CD14-positive monocyte (primary cell): ENCODE data around the gene MKLN1. TPM values are rescaled to one million over a fixed set of nuclear protein-coding genes. Genes with fewer than 3 reads are reported as not detected.
A peak's percentile ranks its signal among the peaks of the same experiment; 100 is the strongest.

Experiments
- DNase-seq, 3 donors: peaks; one replicate each; pipeline ENCODE4 v3.0.0-alpha.2; 2011 to 2022
- H2AFZ ChIP-seq: 2 replicates; pipeline ENCODE4 v1.6.0; 2012; ENCODE audit warnings: mild to moderate bottlenecking, low read depth, low read length, inconsistent platforms; ENCODE audit not compliant: insufficient read depth, poor library complexity, severe bottlenecking
- H3K27ac ChIP-seq, 2 donors: 1 replicate in 1 of 2; 2 replicates in 1 of 2; pipeline ENCODE4 v1.5.1; 2012 to 2013; ENCODE audit warnings: low read length in 2 of 2, control low read depth in 1 of 2, inconsistent platforms in 1 of 2, low read depth in 1 of 2, mild to moderate bottlenecking in 1 of 2
- H3K27me3 ChIP-seq, 2 donors: one replicate each; pipeline versions ENCODE4 v1.6.0 to v1.6.1; 2011 to 2013; ENCODE audit warnings: low read length in 2 of 2; ENCODE audit not compliant: control insufficient read depth in 2 of 2, insufficient read depth in 2 of 2
- H3K36me3 ChIP-seq, 2 donors: replicated peaks in 1 of 2; 1 replicate in 1 of 2; 2 replicates in 1 of 2; pipeline versions ENCODE4 v1.5.1 to v1.6.1; 2012 to 2013; ENCODE audit warnings: low read length in 2 of 2, control low read depth in 1 of 2, inconsistent platforms in 1 of 2, mild to moderate bottlenecking in 1 of 2; ENCODE audit not compliant: insufficient read depth in 2 of 2, control insufficient read depth in 1 of 2
- H3K4me1 ChIP-seq, 2 donors: 1 replicate in 1 of 2; 2 replicates in 1 of 2; pipeline versions ENCODE4 v1.5.1 to v1.6.1; 2012 to 2013; ENCODE audit warnings: low read length in 2 of 2, control low read depth in 1 of 2, inconsistent platforms in 1 of 2, mild to moderate bottlenecking in 1 of 2, moderate library complexity in 1 of 2; ENCODE audit not compliant: insufficient read depth in 2 of 2, control insufficient read depth in 1 of 2
- H3K4me2 ChIP-seq: replicated peaks from 2 replicates; pipeline ENCODE3; 2012; ENCODE audit warnings: low read length, moderate library complexity, mild to moderate bottlenecking; ENCODE audit not compliant: poor library complexity, severe bottlenecking; ENCODE audit errors: extremely low read depth
- H3K4me3 ChIP-seq, 3 experiments: fragments of 200-600 bp in 1 of 3; sonication (generic) in 1 of 3; replicated peaks in 1 of 3; 1 replicate in 2 of 3; 2 replicates in 1 of 3; pipeline ENCODE4 v1.5.1; 2011 to 2013; ENCODE audit warnings: low read length in 3 of 3, mild to moderate bottlenecking in 3 of 3, control low read depth in 2 of 3, low read depth in 2 of 3, inconsistent platforms in 1 of 3, moderate library complexity in 1 of 3
- H3K79me2 ChIP-seq: 2 replicates; pipeline ENCODE4 v1.6.0; 2012; ENCODE audit warnings: mild to moderate bottlenecking, control low read depth, inconsistent platforms, low read length, moderate library complexity; ENCODE audit not compliant: insufficient read depth
- H3K9ac ChIP-seq: 2 replicates; pipeline ENCODE4 v1.6.0; 2017; ENCODE audit warnings: low read length, mild to moderate bottlenecking; ENCODE audit not compliant: insufficient read depth, poor library complexity, severe bottlenecking
- H3K9me3 ChIP-seq, 2 donors: replicated peaks in 1 of 2; 1 replicate in 1 of 2; 2 replicates in 1 of 2; pipeline versions ENCODE4 v1.5.1 to v1.6.1; 2012 to 2013; ENCODE audit warnings: low read length in 2 of 2, control low read depth in 1 of 2; ENCODE audit not compliant: control insufficient read depth in 1 of 2, insufficient read depth in 1 of 2
- H4K20me1 ChIP-seq: 2 replicates; pipeline ENCODE4 v1.6.0; 2012; ENCODE audit warnings: mild to moderate bottlenecking, low read length, control low read depth, moderate library complexity; ENCODE audit not compliant: insufficient read depth
- H3K27ac Mint-ChIP-seq, 7 donors: one replicate each; pipeline ENCODE4 v1.8.0; 2020; ENCODE audit warnings: mild to moderate bottlenecking in 7 of 7, mixed read lengths in 7 of 7, moderate library complexity in 6 of 7, inconsistent platforms in 2 of 7
- H3K27me3 Mint-ChIP-seq, 3 donors: one replicate each; pipeline ENCODE4 v1.8.0; 2021 to 2022; ENCODE audit warnings: low read depth in 3 of 3, mild to moderate bottlenecking in 3 of 3, mixed read lengths in 3 of 3, moderate library complexity in 3 of 3, inconsistent platforms in 1 of 3
- H3K36me3 Mint-ChIP-seq, 2 donors: one replicate each; pipeline ENCODE4 v1.8.0; 2020; ENCODE audit warnings: mixed read lengths in 2 of 2, inconsistent platforms in 1 of 2, mild to moderate bottlenecking in 1 of 2
- H3K4me1 Mint-ChIP-seq: one replicate; pipeline ENCODE4 v1.8.0; 2020; ENCODE audit warnings: mild to moderate bottlenecking, mixed read lengths
- H3K4me3 Mint-ChIP-seq, 2 donors: one replicate each; pipeline ENCODE4 v1.8.0; 2020; ENCODE audit warnings: mild to moderate bottlenecking in 2 of 2, mixed read lengths in 2 of 2, moderate library complexity in 1 of 2
- H3K9me3 Mint-ChIP-seq, 7 donors: one replicate each; pipeline ENCODE4 v1.8.0; 2020 to 2022; ENCODE audit warnings: mixed read lengths in 7 of 7, mild to moderate bottlenecking in 6 of 7, moderate library complexity in 6 of 7, inconsistent platforms in 2 of 7
- WGBS: methylation state at CpG from one replicate; pipeline ENCODE4 v1.1.5; 2013; ENCODE audit warnings: missing lambda C conversion rate; ENCODE audit not compliant: insufficient coverage; 5-methylcytosine and 5-hydroxymethylcytosine counted together
- intact Hi-C, 2 donors: fragments of 100-400 bp; cut with micrococcal nuclease; formaldehyde crosslinking; loops; one replicate each; pipeline versions ENCODE4 v1.15.0 to v1.15.1; 2023
- polyA plus RNA-seq, 3 donors: library from polyadenylated mRNA; depleted of rRNA in 1 of 3; unstranded in 2 of 3; stranded (reverse) in 1 of 3; fragments of 300-500 nt in 2 of 3; fragments of >200 nt in 1 of 3; fragmentation: Illumina TruSeq in 2 of 3; gene quantifications; 1 replicate in 2 of 3; 2 replicates in 1 of 3; pipeline ENCODE4 v1.2.3, GENCODE V29; 2012 to 2021
- TF ChIP-seq, protein P1 (sequence below): fragments of 200-600 bp; IDR thresholded peaks from one replicate; pipeline ENCODE4 v1.8.0; 2022; ENCODE audit warnings: antibody characterized with exemption, mild to moderate bottlenecking

The MKLN1 gene
- polyA plus RNA-seq, 3 donors: 12.2 to 18.5 (median 17.2) TPM

DNA sequence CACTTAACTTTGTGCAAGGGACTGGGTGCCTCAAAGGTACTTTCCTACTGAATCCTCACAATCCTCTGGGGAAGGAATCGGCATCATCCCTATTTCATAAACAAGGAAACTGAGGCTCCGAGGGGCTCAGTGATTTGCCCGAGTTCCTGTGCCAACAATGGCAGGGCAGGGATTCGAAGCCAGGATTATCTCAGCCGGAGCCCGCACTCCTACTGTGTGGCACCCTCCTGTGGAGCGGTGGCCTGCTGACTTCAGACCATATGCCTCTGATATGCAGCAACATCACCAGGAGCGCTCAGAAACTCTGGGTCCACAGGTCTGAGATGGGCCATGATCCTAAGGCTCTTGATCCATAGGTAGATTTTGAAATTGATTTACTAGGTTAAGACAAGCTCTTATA is 182.1 kb downstream of the MKLN1 start:
- Mint-ChIP-seq H3K9me3 (peaks cover 0 to 2% (median 0%) of the 10 kb centered on the region in 7 donors), H3K36me3 (no peaks in the 10 kb centered on the region), H3K4me3 (no peak overlapping the region), H3K27ac (no peak overlapping the region), H3K4me1 (peaks cover 12% of the 10 kb centered on the region), H3K27me3 (peaks cover 6 to 17% (median 8%) of the 10 kb centered on the region in 3 donors)
- Histone ChIP-seq H3K27ac (no peak overlapping the region), H3K36me3 (no peaks in the 10 kb centered on the region), H3K4me1 (peaks cover 0 to 6% of the 10 kb centered on the region in 2 donors), H3K9ac (no peak overlapping the region), H4K20me1 (no peaks in the 10 kb centered on the region), H3K4me3 (no peak overlapping the region), H2AFZ (no peak overlapping the region), H3K27me3 (peaks cover 0 to 3% of the 10 kb centered on the region in 2 donors), H3K9me3 (no peaks in the 10 kb centered on the region), H3K79me2 (no peaks in the 10 kb centered on the region), H3K4me2 (no peak overlapping the region)
- TF ChIP-seq, protein P1, sequence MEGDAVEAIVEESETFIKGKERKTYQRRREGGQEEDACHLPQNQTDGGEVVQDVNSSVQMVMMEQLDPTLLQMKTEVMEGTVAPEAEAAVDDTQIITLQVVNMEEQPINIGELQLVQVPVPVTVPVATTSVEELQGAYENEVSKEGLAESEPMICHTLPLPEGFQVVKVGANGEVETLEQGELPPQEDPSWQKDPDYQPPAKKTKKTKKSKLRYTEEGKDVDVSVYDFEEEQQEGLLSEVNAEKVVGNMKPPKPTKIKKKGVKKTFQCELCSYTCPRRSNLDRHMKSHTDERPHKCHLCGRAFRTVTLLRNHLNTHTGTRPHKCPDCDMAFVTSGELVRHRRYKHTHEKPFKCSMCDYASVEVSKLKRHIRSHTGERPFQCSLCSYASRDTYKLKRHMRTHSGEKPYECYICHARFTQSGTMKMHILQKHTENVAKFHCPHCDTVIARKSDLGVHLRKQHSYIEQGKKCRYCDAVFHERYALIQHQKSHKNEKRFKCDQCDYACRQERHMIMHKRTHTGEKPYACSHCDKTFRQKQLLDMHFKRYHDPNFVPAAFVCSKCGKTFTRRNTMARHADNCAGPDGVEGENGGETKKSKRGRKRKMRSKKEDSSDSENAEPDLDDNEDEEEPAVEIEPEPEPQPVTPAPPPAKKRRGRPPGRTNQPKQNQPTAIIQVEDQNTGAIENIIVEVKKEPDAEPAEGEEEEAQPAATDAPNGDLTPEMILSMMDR: no peak
- intact Hi-C loops: loop anchor here in 1 of 2 donors (10.0 kb wide), 1 partner anchor 145 kb away; no protein-coding TSS in a partner anchor
- DNase-seq: no peak
- 99% methylated on average over 6 of the region's 8 CpGs for WGBS

DNA sequence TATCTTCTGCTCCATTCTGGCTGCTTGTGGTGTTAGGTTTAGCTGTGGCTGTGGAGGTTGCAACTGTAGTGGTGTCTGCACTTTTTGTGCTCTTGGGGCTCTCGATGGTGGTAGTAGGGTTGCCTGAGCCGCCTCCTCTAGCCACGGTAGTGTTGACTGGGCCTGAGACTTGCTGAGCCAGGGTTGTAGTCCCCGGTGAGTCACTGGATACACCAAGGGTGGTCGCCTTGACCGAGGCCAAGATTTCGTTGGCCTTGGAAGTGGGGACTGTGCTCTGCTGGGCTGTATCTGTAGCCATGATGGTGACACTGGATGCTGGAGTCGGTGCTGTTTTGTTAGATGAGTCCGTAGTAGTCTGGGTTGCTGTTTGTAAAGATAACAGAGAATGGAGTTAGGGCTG is 183.4 kb downstream of the MKLN1 start:
- Mint-ChIP-seq H3K27me3 (peaks cover 8 to 17% (median 8%) of the 10 kb centered on the region in 3 donors), H3K4me3 (no peak overlapping the region)
- intact Hi-C loops: no loop called here

More for the DNA sequence above, 183.4 kb downstream of the MKLN1 start:
- Histone ChIP-seq H3K9ac (no peak overlapping the region), H3K4me3 (no peak overlapping the region), H3K36me3 (no peaks in the 10 kb centered on the region), H2AFZ (no peak overlapping the region), H4K20me1 (no peaks in the 10 kb centered on the region), H3K4me2 (no peak overlapping the region), H3K27me3 (peaks cover 0 to 3% of the 10 kb centered on the region in 2 donors), H3K79me2 (no peaks in the 10 kb centered on the region), H3K4me1 (peaks cover 0 to 6% of the 10 kb centered on the region in 2 donors), H3K9me3 (no peaks in the 10 kb centered on the region), H3K27ac (no peak overlapping the region)
- Mint-ChIP-seq H3K4me1 (peaks cover 12% of the 10 kb centered on the region), H3K9me3 (peaks cover 0 to 2% (median 0%) of the 10 kb centered on the region in 7 donors), H3K36me3 (no peaks in the 10 kb centered on the region), H3K27ac (peak overlapping the region in 1 of 7 donors; percentile 59)
- no peak for DNase-seq
- WGBS: 92% methylated on average over 9 of the region's 9 CpGs
- TF ChIP-seq, protein P1: no peak
